ENCODE measurements around the gene TPSD1.
"Not testable (repeated sequence)": the region's sequence is repeated elsewhere in the genome, so short reads cannot be mapped to it uniquely, and the experiment has no call there.

TPSD1 gene

DNA sequence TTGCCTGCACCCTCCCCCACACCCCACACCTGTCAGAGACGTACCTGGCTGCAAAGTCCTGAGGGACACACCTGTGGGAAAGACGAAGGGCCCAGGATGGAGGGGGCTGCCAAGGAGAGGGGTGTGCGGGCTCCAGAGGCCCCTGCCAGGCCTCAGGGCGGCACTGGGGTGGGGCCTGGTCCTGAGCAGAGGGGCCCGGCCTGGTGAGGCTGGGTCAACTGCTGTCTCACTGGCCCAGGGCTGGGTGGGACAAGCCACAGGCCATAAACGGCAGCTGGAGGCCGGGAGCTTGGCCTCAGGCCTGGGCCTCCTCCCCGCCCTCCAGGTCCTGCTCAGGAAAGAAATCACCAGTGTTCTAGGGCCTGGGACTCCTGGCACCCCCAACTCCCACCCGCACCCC lies 31.3 kb upstream of the TPSD1 start:
- no peaks in the 10 kb centered on the region for H3K9me3 Mint-ChIP-seq
- no peak for DNase-seq (ENCODE audit: low spot score in 2 of 2)
- no peaks in the 10 kb centered on the region for H3K4me1 Mint-ChIP-seq
- H3K4me3 Mint-ChIP-seq, result no peak overlapping the region
- H3K27me3 Mint-ChIP-seq, result no peaks in the 10 kb centered on the region
- ATAC-seq (replicated peaks; ENCODE audit: extremely low read depth, poor library complexity, severe bottlenecking), result no peak
- no peaks in the 10 kb centered on the region for H3K36me3 Mint-ChIP-seq (ENCODE audit: insufficient read depth)
- no peak overlapping the region for H3K27ac Mint-ChIP-seq (ENCODE audit: low read depth)

- DNase-seq (ENCODE audit: low spot score in 2 of 2) (no peak), ATAC-seq (replicated peaks; ENCODE audit: extremely low read depth, poor library complexity, severe bottlenecking) (no peak)
- H3K4me1 Mint-ChIP-seq, result no peaks in the 10 kb centered on the region
- no peak within 1 kb of the TSS for H3K27ac Mint-ChIP-seq (ENCODE audit: low read depth)
- no peaks in the 10 kb centered on the region for H3K9me3 Mint-ChIP-seq
- H3K4me3 Mint-ChIP-seq, result no peak within 1 kb of the TSS
- no peaks in the 10 kb centered on the region for H3K27me3 Mint-ChIP-seq
- no peaks in the 10 kb centered on the region for H3K36me3 Mint-ChIP-seq (ENCODE audit: insufficient read depth)
These were observed 30.8 kb upstream of the TPSD1 start, which contains the start of gene TPSG1 for GRCh38 chr16:1225051-1225451. Gene TPSG1 (minus strand): TSS chr16:1225268. CDS start chr16:1225252, 16 bp downstream.

DNA sequence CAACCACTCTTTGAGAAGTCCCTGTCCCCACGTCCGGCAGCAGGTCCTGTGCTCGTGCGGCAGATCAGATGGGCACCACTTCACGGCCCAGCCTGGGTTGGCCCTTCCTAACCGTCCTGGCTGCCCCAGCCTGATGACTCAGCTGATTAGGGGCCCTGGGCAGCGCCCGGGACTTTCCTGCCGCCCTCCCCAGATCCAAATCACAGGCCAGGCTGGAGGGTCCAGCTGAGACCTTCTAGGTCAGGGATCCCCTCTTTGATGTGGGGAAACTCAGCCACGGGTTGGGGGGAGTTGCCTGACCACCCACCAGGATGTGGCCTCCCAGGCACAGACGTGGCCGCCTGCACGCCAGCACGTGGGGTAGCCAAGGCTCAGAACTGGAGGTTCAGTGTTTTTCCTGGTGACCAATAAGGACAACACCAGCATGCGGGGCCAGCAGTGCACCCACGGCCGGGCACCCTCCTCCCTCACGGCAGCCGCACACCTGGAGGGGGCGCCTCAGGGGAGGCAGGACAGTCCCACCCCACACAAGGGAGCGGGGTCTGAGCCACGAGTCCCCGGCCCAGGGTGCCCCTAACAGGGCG lies 30.0 kb upstream of the TPSD1 start:
- not testable (repeated sequence) for H3K4me1 Mint-ChIP-seq; H3K27ac Mint-ChIP-seq (ENCODE audit: low read depth); DNase-seq (ENCODE audit: low spot score in 2 of 2); ATAC-seq (replicated peaks; ENCODE audit: extremely low read depth, poor library complexity, severe bottlenecking); H3K4me3 Mint-ChIP-seq; H3K36me3 Mint-ChIP-seq (ENCODE audit: insufficient read depth); H3K27me3 Mint-ChIP-seq; H3K9me3 Mint-ChIP-seq

GRCh38 chr16:1226692-1227091 lies 29.2 kb upstream of the TPSD1 start:
- H3K36me3 Mint-ChIP-seq (ENCODE audit: insufficient read depth); ATAC-seq (replicated peaks; ENCODE audit: extremely low read depth, poor library complexity, severe bottlenecking); H3K27me3 Mint-ChIP-seq; DNase-seq (ENCODE audit: low spot score in 2 of 2); H3K27ac Mint-ChIP-seq (ENCODE audit: low read depth); H3K4me1 Mint-ChIP-seq; H3K4me3 Mint-ChIP-seq; H3K9me3 Mint-ChIP-seq: not testable (repeated sequence)

GRCh38 chr16:1228227-1228626 lies 27.6 kb upstream of the TPSD1 start:
- not testable (repeated sequence) for H3K36me3 Mint-ChIP-seq (ENCODE audit: insufficient read depth); DNase-seq (ENCODE audit: low spot score in 2 of 2); H3K9me3 Mint-ChIP-seq; H3K4me1 Mint-ChIP-seq; H3K4me3 Mint-ChIP-seq; H3K27me3 Mint-ChIP-seq; H3K27ac Mint-ChIP-seq (ENCODE audit: low read depth); ATAC-seq (replicated peaks; ENCODE audit: extremely low read depth, poor library complexity, severe bottlenecking)

DNA sequence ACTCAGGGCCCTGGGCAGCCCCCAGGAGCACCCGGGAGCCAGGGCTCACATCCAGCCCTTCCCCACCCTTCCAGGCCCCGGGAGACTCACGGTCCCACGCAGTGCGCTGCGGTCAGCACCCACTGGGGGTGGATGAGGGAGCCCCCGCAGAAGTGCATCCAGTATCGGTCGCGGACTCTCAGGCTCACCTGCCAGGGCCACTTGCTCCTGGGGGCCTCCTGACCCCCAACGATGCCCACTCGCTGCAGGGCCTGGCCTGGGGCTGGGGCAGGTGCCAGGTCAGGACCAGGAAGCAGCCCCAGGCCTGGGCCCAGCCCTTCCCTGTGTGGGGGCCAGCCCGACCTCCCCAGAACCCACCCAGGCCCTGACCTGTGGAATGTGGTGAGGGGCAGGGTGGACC lies 26.4 kb upstream of the TPSD1 start:
- not testable (repeated sequence) for H3K36me3 Mint-ChIP-seq (ENCODE audit: insufficient read depth); H3K9me3 Mint-ChIP-seq; DNase-seq (ENCODE audit: low spot score in 2 of 2); H3K27ac Mint-ChIP-seq (ENCODE audit: low read depth); H3K4me1 Mint-ChIP-seq; ATAC-seq (replicated peaks; ENCODE audit: extremely low read depth, poor library complexity, severe bottlenecking); H3K27me3 Mint-ChIP-seq; H3K4me3 Mint-ChIP-seq

GRCh38 chr16:1230084-1230470 lies 25.8 kb upstream of the TPSD1 start, which contains the start of gene TPSB2:
Gene TPSB2 (minus strand): TSS chr16:1230184. CDS start chr16:1229951, 233 bp downstream.
- H3K27ac Mint-ChIP-seq (ENCODE audit: low read depth); H3K36me3 Mint-ChIP-seq (ENCODE audit: insufficient read depth); DNase-seq (ENCODE audit: low spot score in 2 of 2); H3K4me3 Mint-ChIP-seq; H3K27me3 Mint-ChIP-seq; ATAC-seq (replicated peaks; ENCODE audit: extremely low read depth, poor library complexity, severe bottlenecking); H3K9me3 Mint-ChIP-seq; H3K4me1 Mint-ChIP-seq: not testable (repeated sequence)

DNA sequence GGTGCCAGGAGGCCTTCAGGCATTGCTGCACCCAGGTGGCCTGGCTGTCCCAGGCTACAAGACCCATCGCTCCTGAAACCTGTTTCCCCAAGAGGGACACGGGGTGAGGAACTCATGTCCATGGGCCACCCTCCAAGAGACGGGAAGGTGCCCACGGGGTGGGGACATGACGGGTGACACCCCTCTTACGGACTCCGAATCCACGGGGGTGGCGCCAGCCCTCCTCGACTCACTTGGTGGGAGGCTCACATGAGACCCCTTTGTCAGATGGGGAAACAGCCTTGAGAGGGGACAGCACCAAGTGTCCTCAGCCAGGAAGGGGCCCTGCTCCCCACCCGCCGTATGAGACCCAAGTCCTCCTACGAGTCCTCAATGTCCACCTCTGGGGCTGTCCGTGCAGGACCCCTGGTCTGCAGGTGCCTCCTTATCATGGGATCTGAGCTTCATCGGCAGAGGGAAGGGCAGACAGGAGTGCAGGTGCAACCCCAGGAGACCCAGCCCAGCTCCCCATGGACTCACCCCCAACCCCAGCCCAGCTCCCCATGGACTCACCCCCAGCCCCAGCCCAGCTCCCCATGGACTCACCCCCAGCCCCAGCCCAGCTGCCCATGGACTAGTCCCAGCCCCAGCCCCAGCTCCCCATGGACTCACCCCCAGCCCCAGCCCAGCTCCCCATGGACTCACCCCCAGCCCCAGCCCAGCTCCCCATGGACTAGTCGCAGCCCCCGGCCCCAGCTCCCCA lies 25.2 kb upstream of the TPSD1 start:
- H3K4me1 Mint-ChIP-seq; H3K4me3 Mint-ChIP-seq; H3K27ac Mint-ChIP-seq (ENCODE audit: low read depth); DNase-seq (ENCODE audit: low spot score in 2 of 2); ATAC-seq (replicated peaks; ENCODE audit: extremely low read depth, poor library complexity, severe bottlenecking); H3K36me3 Mint-ChIP-seq (ENCODE audit: insufficient read depth); H3K27me3 Mint-ChIP-seq; H3K9me3 Mint-ChIP-seq: not testable (repeated sequence)

GRCh38 chr16:1231301-1231700 lies 24.6 kb upstream of the TPSD1 start:
- ATAC-seq (replicated peaks; ENCODE audit: extremely low read depth, poor library complexity, severe bottlenecking); H3K4me1 Mint-ChIP-seq; H3K4me3 Mint-ChIP-seq; H3K27me3 Mint-ChIP-seq; H3K9me3 Mint-ChIP-seq; H3K36me3 Mint-ChIP-seq (ENCODE audit: insufficient read depth); H3K27ac Mint-ChIP-seq (ENCODE audit: low read depth); DNase-seq (ENCODE audit: low spot score in 2 of 2): not testable (repeated sequence)

DNA sequence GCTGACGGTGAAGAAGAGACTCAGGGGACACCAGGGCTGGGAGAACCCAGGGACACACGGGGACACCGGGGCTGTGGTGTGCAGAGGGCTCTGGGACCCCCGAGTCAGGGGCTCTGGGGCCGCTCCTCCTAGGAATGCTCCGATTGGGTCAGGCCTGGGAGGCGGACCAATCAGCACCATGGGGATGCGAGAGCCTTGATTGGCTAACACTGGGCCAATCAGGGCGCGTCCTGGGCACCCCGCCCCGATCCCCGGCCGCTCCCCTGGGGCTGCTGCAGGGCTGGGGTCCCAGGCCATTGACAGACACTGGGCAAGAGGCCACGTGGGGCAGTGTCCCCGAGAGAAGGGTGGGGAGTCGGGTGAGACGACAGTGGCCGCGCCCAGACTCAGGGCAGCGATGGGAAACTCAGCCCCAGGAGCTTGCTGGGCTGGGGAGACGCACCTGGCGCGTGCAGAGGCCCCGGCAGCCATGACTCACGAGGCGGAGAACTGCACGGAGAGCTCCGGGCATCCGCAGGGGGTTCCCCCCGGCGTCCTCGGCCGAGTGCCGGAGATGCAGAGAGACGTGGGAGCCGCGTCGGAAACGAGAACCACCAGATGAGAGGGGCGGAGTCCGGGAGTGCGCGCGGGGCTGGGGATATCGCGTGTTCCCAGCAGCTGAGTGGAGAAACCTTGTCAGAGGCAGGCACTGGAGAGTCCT lies 23.7 kb upstream of the TPSD1 start:
- H3K4me3 Mint-ChIP-seq; DNase-seq (ENCODE audit: low spot score in 2 of 2); H3K27me3 Mint-ChIP-seq; ATAC-seq (replicated peaks; ENCODE audit: extremely low read depth, poor library complexity, severe bottlenecking); H3K4me1 Mint-ChIP-seq; H3K27ac Mint-ChIP-seq (ENCODE audit: low read depth); H3K9me3 Mint-ChIP-seq; H3K36me3 Mint-ChIP-seq (ENCODE audit: insufficient read depth): not testable (repeated sequence)

DNA sequence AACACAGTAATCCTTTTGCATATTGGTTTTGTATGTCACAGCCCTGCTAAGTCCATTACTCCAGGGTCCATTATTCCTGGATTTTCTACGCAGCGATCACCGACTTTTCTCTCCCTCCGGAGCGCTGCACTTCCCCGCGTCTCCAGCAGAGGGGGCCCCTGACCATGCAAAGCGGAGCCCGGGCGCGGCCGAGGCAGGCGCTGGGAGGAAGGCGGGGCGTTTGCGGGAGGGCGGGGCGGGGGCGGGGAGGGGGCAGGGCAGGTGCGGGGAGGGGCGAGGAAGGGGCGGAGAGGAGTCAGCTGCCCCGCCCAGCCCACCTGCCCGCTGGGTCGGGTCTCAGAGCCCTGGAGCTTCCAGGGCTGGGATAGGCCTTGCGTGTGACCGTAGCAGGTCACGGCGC lies 19.2 kb upstream of the TPSD1 start:
- H3K4me1 Mint-ChIP-seq; H3K27ac Mint-ChIP-seq (ENCODE audit: low read depth); DNase-seq (ENCODE audit: low spot score in 2 of 2); H3K4me3 Mint-ChIP-seq; H3K36me3 Mint-ChIP-seq (ENCODE audit: insufficient read depth); H3K9me3 Mint-ChIP-seq; H3K27me3 Mint-ChIP-seq: not testable (repeated sequence)
- peak; percentile 53 for ATAC-seq (replicated peaks; ENCODE audit: extremely low read depth, poor library complexity, severe bottlenecking)

DNA sequence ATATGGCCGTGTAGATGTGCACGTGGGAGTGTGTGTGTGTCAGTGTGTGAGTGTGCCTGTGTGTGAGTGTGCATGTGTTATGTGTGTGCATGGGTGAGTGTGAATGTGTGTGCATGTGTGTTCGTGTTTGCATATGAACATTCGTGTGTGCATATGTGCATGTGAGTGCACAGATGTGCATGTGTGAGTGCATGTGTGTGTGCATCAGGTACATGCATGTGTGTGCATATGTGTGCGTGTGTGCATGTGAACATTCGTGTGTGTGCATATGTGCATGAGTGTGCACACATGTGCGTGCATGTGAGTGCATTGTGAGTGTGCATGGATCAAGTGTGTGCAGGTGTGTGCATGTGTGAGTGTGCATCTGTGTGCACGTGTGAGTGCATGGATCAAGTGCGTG lies 17.9 kb upstream of the TPSD1 start:
- H3K36me3 Mint-ChIP-seq (ENCODE audit: insufficient read depth), result no peaks in the 10 kb centered on the region
- no peak overlapping the region for H3K27ac Mint-ChIP-seq (ENCODE audit: low read depth)
- H3K27me3 Mint-ChIP-seq, result no peaks in the 10 kb centered on the region
- DNase-seq (ENCODE audit: low spot score in 2 of 2), result no peak
- no peaks in the 10 kb centered on the region for H3K9me3 Mint-ChIP-seq
- H3K4me3 Mint-ChIP-seq, result no peak overlapping the region
- no peaks in the 10 kb centered on the region for H3K4me1 Mint-ChIP-seq
- no peak for ATAC-seq (replicated peaks; ENCODE audit: extremely low read depth, poor library complexity, severe bottlenecking)

GRCh38 chr16:1238909-1239308 lies 17.0 kb upstream of the TPSD1 start:
- not testable (repeated sequence) for ATAC-seq (replicated peaks; ENCODE audit: extremely low read depth, poor library complexity, severe bottlenecking); H3K4me3 Mint-ChIP-seq; DNase-seq (ENCODE audit: low spot score in 2 of 2); H3K4me1 Mint-ChIP-seq; H3K27ac Mint-ChIP-seq (ENCODE audit: low read depth); H3K36me3 Mint-ChIP-seq (ENCODE audit: insufficient read depth); H3K9me3 Mint-ChIP-seq; H3K27me3 Mint-ChIP-seq

Measured in central memory CD8-positive, alpha-beta T cell (primary cell).